GM18867 (cell line): ENCODE data around the gene SMIM15.
"Not testable (repeated sequence)": the region's sequence is repeated elsewhere in the genome, so short reads cannot be mapped to it uniquely, and the experiment has no call there.

ENCODE experiments used
- ATAC-seq: cut with Tn5 transposase; IDR thresholded peaks from one replicate; pipeline ENCODE4 v1.9.1; 2021; ENCODE audit warnings: mild to moderate bottlenecking, moderate library complexity; ENCODE audit not compliant: unreplicated experiment

Gene SMIM15

DNA sequence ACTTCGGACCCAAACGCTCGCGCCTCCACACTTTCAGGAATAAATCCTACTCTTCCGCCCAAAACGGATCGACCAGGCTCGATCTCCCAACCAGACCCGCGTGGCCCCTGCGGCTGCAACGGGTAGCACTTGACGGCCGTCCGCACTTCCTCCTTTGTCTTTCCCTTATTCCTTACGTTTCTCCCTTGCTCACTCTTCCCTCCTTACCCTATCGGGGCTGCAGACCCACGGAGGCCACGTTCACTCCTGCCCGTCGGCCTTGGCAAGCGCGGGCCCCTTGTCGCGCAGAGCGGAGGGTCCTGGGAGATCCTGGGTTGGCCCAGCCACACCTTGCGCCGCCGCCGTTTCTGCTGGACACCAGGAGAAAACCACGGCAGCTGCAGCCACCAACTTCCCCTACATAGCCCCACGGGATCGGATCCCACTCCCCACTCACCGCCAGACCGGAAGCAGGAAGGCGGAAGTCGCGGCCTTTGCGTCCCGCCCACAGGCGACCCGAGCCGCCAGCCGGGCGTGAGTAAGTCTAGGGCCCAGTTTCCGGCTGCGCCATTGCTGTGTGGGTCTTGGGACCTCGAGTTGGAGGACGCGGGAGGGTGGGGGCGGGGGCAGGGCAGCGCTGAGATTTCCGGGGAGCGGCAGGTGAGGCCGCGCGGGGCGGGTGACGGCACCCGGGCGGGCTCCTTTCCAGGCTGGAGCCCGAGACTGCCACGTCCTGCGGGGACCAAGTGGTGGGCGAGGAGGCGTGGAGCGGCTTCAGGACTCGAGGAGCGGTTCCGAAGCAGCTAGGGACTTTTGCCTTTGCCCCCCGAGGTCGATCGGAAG lies at the start of gene SMIM15:
Gene SMIM15 (minus strand): TSS at position 459 of the 822 bp plus-strand sequence. CDS start 2,297 bp downstream, outside the sequence.
- peak; percentile 98 for ATAC-seq

- no peak for ATAC-seq
These were observed 45.6 kb upstream of the SMIM15 start for GRCh38 chr5:61207884-61208283.

- no peak for ATAC-seq
These were observed 42.7 kb upstream of the SMIM15 start for GRCh38 chr5:61205013-61205412.

DNA sequence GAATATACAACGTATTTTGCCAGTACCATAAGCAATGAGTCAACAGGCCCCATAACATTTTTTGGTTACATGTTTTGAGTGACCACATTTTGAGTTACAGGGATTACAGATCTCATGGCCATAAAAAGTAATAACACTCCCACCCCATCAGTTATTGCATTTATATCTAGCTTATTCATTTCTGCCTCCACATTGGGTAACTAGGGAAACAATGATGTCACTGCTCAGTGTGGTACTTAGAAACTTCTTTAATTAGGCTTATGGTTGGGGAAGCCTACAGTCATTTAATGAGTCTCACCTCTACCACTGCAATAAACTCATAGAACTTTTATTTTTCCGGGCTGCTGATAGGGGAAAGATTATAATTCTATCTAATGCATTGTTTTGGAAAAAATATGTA lies 39.9 kb upstream of the SMIM15 start:
- peak; percentile 66 for ATAC-seq

DNA sequence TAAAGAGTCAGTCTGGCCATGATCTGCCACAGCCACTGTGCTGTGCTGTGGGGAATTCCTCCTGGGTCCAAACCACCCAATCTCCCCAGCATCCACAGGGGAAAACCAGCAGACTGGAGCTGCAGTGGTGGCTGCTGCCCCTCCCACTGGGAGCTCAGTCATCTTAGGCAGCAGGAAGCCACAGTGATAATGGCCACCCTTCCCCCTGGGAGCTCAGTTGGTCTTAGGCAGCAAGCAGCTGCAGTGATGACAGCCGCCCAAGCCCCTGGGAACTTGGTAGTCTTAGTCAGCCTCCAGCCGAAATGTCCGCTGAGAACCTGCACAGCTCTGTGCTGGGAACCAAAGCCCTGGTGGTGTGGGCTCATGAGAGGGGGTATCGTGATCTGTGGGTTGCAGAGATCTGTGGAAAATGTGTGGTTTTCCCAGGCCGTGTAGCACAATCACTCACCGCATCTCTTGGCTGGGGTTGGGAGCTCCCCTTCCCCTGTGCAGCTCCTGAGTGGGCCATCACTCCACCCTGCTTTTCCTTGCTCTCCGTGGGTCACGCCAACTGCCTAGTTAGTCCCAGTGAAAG lies 38.4 kb upstream of the SMIM15 start:
- ATAC-seq, result peak; percentile 59

DNA sequence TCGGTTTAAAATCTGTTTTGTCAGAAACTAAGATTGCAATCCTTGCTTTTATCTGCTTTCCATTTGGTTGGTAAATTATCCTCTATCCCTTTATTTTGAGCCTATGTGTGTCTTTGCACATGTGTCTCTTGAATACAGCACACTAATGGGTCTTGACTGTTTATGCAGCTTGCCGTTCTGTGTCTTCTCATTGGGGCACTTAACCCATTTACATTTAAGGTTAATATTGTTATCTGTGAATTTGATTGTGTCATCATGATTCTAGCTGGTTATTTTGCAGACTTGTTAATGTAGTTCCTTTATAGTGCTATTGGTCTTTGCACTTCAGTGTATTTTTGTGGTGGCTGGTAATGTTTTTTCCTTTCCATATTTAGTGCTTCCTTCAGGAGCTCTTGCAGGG lies 36.3 kb upstream of the SMIM15 start:
- ATAC-seq, result no peak

DNA sequence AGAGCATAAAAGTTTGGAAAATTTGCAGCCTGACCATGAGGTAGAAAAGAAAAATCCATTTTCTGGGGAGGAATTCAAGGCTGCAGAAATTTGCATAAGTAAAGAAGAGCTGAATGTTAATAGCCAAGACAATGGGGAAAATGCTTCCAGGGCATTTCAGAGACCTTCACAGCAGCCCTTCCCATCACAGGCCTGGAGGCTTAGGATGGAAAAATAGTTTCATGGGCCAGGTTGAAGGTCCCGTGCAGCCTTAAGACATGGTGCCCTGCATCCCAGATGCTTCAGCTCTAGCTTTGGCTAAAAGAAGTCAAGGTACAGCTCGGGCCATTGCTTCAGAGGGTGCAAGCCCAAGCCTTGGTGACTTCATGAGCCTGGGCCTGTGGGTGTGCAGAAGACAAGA lies 25.6 kb upstream of the SMIM15 start:
- ATAC-seq, result not testable (repeated sequence)

DNA sequence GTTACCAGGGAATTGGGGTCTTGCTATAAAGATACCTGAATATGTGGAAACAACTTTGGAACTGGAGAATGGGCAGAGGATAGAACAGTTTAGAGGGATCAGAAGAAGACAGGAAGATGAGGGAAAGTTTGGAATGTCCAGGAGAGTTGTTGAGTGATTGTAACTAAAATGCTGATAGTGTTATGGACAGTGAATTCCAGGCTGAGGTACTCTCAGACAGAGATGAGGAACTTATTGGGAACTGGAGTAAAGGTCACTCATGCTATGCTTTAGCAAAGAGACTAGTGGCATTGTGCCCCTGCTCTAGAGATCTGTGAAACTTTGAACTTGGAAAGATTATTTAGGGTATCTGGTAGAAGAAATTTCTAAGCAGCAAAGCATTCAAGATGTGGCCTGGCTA lies 25.1 kb upstream of the SMIM15 start:
- ATAC-seq, result not testable (repeated sequence)

GRCh38 chr5:61186634-61187033 lies 24.4 kb upstream of the SMIM15 start:
- ATAC-seq, result no peak

DNA sequence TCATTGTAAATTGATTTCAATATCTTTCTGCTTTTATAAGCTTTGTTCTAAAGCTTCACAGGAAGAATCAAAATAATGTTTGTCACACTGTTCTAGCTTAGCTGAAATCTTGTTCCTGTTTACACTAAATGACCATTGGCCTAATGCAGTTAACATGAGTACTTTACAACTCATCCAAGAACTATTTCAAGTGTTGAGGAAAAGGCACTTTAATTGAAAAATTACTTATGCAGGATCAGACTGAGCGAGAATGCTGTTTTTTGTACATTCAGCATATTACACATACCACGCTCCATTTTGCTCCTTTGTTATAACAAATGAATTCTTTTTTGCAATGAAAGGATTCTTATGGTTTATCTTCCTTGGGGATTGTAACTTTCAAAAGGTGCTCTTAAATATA lies 22.4 kb upstream of the SMIM15 start:
- ATAC-seq, result no peak

DNA sequence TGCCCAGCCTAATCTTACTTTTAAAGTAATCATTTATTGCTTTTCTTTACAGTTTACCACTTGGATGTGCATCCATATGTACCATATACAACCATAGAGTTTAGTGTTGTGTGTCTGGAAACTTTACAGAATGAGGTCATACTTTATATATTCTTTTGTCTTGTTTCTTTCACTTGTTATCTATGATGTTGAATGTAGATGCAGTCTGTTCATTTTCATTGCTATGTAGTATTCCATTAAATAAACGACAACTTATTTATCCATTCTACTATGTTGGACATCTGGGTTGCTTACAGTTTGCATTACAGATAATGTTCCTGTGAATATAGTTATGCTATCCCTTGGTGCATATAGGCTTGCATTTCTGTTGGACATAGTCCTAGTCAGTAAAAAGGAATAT lies 21.3 kb upstream of the SMIM15 start:
- ATAC-seq, result no peak

- no peak for ATAC-seq
These were observed 20.2 kb upstream of the SMIM15 start for GRCh38 chr5:61182449-61182848.

- ATAC-seq, result no peak
These were observed 18.6 kb upstream of the SMIM15 start for GRCh38 chr5:61180886-61181285.

DNA sequence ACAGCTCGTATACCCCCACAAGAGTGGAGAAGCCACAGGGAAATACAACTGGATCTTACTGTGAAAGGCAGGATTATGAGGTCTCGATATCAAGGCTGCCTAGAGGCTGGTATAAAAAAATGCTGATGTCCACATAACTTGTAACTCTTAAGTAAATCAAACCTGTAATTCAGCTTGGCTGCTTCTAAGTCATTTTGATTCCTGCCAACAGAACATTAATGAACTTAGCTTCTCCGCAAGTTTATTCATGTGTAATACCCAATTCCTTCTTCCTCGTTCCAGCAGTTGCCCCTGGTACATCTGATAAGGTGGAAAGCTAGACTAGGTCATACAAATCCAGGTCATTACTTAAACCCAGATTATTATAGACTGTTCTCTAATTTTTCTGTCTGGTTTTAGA lies 16.4 kb upstream of the SMIM15 start:
- ATAC-seq, result no peak

- ATAC-seq, result peak; percentile 95
These were observed 15.4 kb upstream of the SMIM15 start for GRCh38 chr5:61177716-61178115.

DNA sequence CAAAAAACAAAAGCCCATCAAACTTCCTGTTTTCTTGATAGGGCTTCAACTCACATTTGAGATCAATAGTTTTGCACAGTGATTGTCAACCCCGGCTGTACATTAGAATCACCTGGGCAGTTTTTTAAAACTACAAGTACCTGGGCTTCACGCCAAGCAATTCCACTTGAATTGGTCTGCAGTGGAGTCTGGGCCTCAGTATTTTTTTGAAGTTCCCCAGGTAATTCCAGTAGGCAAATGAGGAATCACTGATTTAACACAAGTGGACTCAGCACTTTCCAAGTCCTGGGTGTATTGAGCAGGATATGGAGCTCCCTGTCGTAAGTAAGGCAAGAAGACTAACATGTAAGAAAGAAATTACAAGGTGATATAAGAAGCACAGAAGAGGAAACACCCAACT lies 14.8 kb upstream of the SMIM15 start:
- ATAC-seq, result no peak

DNA sequence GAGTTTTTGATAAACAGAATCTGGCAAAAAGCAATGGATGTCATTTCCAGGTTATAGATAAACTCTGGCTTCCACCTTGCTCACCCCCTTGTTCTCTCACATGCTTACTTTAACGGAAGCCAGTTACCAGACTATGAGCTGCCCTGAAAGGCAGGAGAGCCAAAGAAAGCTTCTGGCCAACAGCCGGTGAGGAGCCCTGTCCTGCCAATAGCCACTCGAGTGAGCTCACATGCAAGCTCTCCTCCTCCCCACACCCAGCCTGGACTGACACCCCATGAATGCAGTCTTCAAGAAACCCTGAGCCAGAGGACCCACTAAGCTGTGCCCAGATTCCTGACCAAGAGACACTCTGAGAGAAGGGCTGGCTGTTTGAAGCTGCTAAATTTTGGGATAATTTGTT lies 14.4 kb upstream of the SMIM15 start:
- ATAC-seq, result no peak

- ATAC-seq, result no peak
These were observed 9.2 kb upstream of the SMIM15 start for GRCh38 chr5:61171479-61171878.

DNA sequence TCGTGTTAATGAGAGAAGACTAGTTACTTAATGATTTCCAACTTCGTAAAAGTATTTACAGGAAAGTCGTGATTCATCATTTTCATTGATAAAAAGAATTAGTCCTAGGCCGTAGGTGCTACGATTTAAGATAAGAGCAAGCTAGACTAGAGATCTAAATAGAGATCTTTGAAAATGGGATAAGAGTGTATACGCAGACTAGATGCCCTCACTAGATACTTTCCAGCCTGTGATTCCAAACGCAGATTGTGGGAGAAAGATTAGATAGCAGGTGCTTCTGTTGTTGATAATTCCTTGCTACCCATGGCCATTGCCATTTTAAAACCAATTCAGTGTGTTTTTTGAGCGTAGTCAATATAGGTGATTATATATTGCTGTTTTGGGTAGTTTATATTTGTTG lies 6.7 kb upstream of the SMIM15 start:
- ATAC-seq, result no peak

- no peak for ATAC-seq
These were observed 5.1 kb upstream of the SMIM15 start for GRCh38 chr5:61167382-61167781.

DNA sequence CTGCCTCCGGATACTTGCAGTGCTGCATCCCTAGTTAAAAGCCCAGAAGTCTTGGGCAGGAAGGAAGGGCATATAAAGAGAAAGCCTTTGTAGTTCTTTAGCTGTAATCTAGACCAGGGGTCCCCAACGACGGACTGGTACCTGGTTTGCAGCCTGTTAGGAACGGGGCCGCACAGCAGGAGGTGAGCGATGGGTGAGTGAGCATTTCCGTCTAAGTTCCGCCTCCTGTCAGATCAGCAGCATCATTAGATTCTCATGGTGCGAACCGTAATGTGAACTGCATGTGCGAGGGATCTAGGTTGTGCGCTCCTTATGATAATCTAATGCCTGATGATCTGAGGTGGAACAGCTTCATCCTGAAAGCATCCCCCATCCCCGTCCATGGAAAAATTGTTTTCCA lies 1.6 kb upstream of the SMIM15 start:
- no peak for ATAC-seq

DNA sequence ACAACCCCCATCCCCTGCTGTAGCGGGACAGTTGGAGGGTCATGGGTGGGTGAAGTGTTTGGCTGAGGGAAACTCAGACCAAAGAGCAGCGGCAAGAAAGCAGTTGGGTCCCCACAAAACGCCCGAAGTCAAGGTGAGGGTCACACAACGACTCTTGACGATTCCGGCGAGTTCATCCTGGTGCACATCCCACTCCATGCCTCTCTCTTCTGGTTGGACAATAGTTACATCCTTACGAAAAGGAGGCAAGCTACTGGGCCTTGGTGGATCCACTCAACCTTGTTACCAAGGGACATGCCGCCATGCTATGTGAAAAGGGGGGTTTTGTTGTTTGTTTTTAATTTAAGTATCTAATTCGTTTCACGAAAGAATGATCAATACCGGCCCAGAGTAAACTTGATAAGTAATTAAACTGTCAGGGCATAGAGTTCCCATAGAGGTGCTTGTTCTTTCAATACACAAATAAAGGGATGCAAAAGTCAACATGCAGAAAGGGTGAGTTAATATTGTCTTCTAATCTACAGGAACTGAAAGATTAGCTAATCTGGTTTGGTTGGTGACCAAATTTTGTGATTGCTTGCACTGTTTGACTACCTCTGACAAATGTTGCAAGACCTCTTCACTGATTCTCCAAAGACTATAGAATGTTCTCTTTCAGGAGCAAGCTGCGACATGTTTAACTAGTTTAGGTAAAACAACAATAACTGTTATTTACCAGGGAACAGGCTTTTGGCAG lies 732 bp upstream of the SMIM15 start:
- no peak for ATAC-seq
